GM18868 (cell line): ENCODE measurements around the gene FMN2.

Experiments used
- ATAC-seq: cut with Tn5 transposase; IDR thresholded peaks from one replicate; pipeline ENCODE4 v1.9.1; 2021; ENCODE audit warnings: mild to moderate bottlenecking, moderate library complexity; ENCODE audit not compliant: unreplicated experiment

The FMN2 gene

GRCh38 chr1:240192851-240193250 is 101.2 kb downstream of the FMN2 start:
- no peak for ATAC-seq

- no peak for ATAC-seq
These were observed 102.0 kb downstream of the FMN2 start for GRCh38 chr1:240193679-240194078.

GRCh38 chr1:240194120-240194519 is 102.4 kb downstream of the FMN2 start:
- ATAC-seq: no peak

- no peak for ATAC-seq
These were observed 106.7 kb downstream of the FMN2 start for GRCh38 chr1:240198376-240198775.

- no peak for ATAC-seq
These were observed 108.3 kb downstream of the FMN2 start for GRCh38 chr1:240199758-240200645.

GRCh38 chr1:240201931-240202330 is 110.2 kb downstream of the FMN2 start:
- ATAC-seq: no peak

- ATAC-seq: no peak
These were observed 115.5 kb downstream of the FMN2 start for GRCh38 chr1:240207073-240207709.

GRCh38 chr1:240210026-240210425 is 118.3 kb downstream of the FMN2 start:
- ATAC-seq: no peak

- ATAC-seq: no peak
These were observed 120.9 kb downstream of the FMN2 start for GRCh38 chr1:240212556-240212955.

GRCh38 chr1:240217403-240217802 is 125.7 kb downstream of the FMN2 start:
- no peak for ATAC-seq

- no peak for ATAC-seq
These were observed 127.4 kb downstream of the FMN2 start for GRCh38 chr1:240219104-240219503.

- no peak for ATAC-seq
These were observed 134.4 kb downstream of the FMN2 start for GRCh38 chr1:240226102-240226501.

GRCh38 chr1:240230816-240231215 is 139.1 kb downstream of the FMN2 start:
- ATAC-seq: no peak

GRCh38 chr1:240232530-240232929 is 140.8 kb downstream of the FMN2 start:
- no peak for ATAC-seq

GRCh38 chr1:240234485-240235210 is 143.0 kb downstream of the FMN2 start:
- no peak for ATAC-seq

GRCh38 chr1:240235521-240236288 is 144.0 kb downstream of the FMN2 start:
- no peak for ATAC-seq

- no peak for ATAC-seq
These were observed 145.6 kb downstream of the FMN2 start for GRCh38 chr1:240237305-240237721.

GRCh38 chr1:240239309-240239708 is 147.6 kb downstream of the FMN2 start:
- no peak for ATAC-seq

- no peak for ATAC-seq
These were observed 149.6 kb downstream of the FMN2 start for GRCh38 chr1:240241278-240241677.

GRCh38 chr1:240242601-240243144 is 151.0 kb downstream of the FMN2 start:
- ATAC-seq: no peak
